Measurements from ENCODE around the gene GATAD2A.

GRCh38 chr19:19530889-19531288 is 125.4 kb downstream of the GATAD2A start:
- TF ChIP-seq, protein P1, sequence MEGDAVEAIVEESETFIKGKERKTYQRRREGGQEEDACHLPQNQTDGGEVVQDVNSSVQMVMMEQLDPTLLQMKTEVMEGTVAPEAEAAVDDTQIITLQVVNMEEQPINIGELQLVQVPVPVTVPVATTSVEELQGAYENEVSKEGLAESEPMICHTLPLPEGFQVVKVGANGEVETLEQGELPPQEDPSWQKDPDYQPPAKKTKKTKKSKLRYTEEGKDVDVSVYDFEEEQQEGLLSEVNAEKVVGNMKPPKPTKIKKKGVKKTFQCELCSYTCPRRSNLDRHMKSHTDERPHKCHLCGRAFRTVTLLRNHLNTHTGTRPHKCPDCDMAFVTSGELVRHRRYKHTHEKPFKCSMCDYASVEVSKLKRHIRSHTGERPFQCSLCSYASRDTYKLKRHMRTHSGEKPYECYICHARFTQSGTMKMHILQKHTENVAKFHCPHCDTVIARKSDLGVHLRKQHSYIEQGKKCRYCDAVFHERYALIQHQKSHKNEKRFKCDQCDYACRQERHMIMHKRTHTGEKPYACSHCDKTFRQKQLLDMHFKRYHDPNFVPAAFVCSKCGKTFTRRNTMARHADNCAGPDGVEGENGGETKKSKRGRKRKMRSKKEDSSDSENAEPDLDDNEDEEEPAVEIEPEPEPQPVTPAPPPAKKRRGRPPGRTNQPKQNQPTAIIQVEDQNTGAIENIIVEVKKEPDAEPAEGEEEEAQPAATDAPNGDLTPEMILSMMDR (IDR thresholded peaks at IDR 0.05), result no peak
- no peak for TF ChIP-seq POLR2A (IDR thresholded peaks at IDR 0.05)
